Stimulated activated CD8-positive, alpha-beta memory T cell treated with anti-CD3 and anti-CD28 coated beads, Interleukin-4, amount 100 ng/mL, for 48 hours (primary cell): ENCODE measurements around the gene ADM2.
A peak's percentile ranks its signal among the peaks of the same experiment; 100 is the strongest.
"Not testable (repeated sequence)": the region's sequence is repeated elsewhere in the genome, so short reads cannot be mapped to it uniquely, and the experiment has no call there.

Experiments
- DNase-seq: peaks from one replicate; pipeline ENCODE4 v3.0.0-alpha.2; 2020

The ADM2 gene

DNA sequence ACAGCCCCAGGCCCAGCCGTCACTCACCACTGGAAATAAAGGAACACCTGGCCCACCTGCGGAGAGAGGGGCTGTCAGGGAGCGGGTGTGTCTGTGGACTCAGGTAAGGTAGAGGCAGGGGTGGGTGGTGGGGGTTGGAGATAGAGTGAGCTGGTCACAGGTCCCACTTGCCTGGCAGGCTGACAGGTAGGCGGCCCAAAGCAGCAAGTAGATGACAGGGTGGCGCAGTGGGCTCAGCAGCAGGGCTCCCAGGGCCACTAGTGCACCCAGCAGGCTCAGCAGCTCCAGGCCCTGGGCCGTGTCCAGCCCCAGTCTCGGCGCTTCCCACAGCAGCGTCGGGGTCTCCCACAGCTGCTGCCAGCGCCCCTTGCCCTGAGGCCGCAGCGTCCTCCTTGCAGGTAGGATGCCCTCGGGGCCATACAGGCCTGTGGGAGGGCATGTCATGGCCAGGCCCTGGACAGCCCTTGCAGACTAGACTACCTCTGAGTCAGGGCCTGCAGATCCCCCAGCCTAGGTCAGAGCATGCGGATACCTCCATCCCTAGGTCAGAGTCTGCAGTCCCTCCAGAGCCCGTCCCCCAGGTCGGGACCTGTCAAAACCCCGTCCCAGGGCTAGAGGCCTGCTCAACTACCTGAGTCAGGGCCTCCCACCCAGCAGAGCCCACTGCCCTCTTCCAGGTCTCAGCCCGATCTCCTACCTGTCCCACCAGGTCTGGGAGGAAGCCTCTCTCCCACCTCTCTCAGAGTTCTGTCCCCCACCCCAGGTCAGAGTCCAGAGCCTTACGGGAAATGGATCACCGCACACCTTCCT, 25.5 kb downstream of the ADM2 start:
- no peak for DNase-seq

DNA sequence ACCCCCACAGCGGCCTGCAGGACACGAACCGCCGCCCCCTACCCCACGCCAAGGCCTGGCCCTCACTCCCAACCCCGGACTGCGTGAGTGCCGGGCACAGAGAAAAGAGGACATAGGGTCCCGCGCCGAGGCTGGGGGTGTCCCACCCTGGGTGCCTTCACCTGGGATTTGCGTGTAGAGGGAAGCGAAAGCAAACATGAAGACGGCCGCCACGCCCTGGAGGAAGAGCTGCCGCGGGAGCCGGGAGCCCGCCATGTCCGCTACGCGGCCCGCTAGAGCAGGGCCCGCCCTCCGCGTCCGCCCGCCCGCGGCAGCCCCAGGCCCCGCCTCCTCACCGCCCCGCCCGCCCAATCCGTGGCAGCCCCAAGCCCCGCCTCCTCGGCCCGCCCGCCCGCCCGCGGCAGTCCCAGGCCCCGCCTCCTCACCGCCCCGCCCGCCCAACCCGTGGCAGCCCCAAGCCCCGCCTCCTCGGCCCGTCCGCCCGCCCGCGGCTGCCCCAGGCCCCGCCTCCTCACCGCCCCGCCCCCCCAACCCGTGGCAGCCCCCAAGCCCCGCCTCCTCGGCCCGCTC, 26.2 kb downstream of the ADM2 start, which contains the start of gene LMF2:
Gene LMF2 (minus strand): TSS at position 282 of the 570 bp plus-strand sequence. CDS start 27 bp downstream, at position 255.
- DNase-seq: peak; percentile 95

DNA sequence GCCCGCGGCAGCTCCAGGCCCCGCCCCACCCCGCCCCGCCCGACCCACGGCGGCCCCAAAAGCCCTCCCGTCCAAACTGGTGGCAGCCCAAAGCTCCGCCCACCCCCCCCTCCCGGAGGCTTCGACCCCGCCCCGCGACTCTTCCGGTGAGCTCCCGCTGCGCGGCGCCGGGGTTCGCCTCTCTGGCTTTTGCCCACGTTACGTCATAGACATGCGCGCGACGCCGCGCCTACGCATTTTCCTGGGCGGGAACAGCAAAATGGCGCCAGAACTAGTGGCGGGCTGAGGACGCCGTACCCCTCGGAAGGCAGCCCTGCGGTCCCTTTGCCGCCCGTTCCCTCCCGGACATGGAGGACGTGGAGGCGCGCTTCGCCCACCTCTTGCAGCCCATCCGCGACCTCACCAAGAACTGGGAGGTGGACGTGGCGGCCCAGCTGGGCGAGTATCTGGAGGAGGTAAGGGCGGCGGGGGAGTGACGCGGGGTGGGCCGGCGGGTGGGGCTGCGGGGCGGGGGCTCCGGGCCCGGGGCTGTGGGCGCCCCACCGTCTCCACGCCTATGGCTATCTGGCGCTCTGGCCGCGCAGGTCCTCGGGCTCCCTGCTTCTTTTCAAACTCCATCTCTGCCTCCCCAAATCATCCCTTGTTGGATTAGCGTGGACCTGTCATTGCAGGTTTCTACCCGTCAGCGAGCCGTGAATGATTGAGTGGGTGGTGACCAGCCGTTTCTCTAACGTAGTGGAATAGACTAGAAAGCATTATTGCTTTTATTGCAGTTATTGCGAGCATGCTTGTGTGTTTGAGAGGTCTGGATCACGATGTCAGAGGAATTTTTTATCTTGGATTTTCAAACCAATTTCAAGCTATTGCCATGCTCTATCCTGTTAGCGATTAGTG, 26.9 kb downstream of the ADM2 start, which contains the start of gene NCAPH2:
Gene NCAPH2 (plus strand): TSS at position 234 of the 894 bp plus-strand sequence. CDS start 114 bp downstream, at position 348.
- DNase-seq: peak; percentile 99

DNA sequence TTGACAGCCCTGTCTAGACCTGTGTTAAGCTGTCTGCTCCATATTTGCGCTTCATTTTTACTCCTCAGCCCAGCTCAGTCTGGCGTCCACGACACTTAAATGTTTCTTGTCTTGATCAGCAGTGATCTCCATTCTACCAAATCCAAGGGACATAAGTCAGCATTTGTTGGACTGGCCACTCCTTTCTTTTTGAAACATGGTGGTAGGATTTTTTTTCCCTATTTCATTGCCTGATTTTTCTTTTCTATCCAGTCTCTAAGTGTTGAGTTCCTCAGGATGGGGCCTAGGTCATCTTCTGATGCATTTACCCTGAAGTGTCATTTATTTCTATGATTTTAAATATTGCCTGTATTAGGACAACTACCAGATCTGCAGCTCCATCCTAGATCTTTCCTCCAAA, 27.6 kb downstream of the ADM2 start:
- no peak for DNase-seq

DNA sequence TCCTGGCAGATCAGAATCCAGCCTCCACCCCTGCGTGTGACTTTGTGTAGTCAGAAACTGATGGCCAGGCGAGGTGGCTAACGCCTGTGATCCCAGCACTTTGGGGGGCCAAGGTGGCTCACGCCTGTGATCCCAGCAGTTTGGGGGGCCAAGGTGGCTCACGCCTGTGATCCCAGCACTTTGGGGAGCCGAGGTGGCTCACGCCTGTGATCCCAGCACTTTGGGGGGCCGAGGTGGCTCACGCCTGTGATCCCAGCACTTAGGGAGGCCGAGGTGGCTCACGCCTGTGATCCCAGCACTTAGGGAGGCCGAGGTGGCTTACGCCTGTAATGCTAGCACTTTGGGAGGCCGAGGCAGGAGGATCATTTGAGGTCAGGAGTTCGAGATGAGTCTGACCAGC, 31.8 kb downstream of the ADM2 start:
- no peak for DNase-seq

DNA sequence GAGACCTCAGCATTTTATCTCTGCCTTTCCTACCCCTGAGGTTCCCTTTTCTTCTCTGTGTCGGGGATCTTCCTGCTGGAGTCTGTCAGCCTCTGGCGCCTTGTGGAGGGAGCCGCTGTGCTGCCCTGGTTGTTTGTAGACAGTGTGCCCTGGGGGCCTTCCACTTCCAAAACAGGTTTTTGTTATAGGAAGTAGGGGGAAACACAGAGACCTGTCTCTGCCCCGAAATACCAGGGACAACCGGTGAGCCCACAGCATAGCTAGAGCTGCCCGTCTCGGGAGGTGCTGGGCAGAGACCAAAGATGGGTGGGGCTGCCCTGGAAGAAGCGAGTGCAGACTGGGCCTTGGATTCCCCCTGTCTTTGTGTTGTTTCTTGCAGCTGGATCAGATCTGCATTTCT, 34.7 kb downstream of the ADM2 start:
- no peak for DNase-seq

DNA sequence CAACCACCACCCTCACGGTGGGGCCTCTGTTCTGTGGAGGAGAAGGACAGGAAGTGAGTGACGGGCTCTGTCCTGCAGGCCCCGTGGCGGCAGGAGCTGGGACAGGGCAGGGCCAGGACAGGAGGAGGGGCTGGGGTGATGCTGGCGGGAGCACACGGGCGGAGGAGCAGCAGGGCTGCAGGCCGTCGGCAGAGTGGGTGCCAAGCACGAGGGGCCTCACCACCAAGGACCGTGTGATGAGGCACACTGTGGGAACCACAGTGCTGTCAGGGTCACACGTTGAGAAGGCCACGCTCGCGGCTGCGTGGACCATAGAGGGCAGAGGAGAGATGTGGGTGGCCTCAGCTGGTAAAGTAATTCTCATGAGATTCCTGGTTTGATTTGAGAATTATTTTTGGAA, 35.5 kb downstream of the ADM2 start:
- no peak for DNase-seq

DNA sequence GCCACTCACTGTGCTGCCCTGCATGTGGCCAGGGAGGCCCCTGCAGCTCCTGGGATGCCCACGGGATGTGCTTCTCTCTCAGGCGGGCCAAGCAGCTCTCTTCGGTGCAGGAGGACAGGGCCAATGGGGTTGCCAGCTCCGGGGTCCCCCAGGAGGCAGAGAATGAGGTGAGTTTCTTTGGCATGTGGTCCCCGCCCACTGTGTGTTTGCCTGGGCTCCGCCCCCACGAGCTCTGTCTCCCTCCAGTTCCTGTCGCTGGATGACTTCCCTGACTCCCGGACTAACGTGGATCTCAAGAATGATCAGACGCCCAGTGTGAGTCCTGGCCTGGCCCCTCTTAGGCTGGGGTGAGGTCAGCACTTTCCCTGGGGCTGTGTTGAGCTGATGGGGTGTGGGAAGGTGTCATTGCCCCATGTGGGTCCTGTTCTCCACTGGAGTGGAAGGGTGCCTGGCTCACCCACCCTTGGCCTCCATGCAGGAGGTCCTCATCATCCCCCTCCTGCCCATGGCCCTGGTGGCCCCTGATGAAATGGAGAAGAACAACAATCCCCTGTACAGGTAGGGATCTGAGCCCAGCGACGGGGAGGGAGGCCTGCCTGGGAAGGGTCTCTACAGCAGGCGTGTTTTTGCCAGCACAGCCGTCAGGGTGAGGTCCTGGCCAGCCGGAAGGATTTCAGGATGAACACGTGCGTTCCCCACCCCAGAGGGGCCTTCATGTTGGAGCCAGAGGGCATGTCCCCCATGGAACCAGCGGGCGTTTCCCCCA, 36.3 kb downstream of the ADM2 start:
- no peak for DNase-seq

DNA sequence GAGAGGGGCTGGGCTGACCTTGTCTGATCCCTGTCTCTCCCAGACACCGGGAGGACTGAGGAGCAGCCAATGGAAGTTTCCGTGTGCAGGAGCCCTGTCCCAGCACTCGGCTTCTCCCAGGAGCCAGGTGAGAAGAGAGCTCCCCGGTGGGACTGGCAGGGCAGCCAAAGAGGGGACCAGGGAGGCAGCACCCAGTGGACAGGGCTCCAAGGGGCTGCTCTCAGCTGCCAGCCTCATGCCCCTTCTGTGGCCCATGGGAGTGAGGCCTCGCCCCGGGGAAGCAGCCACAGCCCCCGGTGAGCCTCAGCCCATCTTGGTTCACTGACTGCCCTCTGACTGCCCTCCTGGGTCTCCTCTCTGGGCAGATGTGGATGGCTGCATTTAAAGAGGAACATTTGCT, 37.3 kb downstream of the ADM2 start:
- no peak for DNase-seq

DNA sequence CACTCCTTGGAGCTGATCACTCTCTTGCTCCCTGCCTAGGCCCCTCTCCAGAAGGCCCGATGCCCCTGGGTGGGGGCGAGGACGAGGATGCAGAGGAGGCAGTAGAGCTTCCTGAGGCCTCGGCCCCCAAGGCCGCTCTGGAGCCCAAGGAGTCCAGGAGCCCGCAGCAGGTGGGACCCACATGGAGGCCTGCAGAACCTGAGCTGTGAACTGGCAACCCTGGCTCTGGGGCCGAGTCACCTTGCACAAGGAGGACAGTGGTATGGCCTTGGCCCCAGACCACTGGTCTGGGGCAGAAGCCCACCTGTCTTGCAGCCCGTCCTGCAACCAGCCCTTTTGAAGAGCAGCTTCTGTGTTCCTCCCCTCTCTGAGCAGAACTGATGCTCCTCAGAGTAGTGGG, 37.8 kb downstream of the ADM2 start:
- DNase-seq: no peak

DNA sequence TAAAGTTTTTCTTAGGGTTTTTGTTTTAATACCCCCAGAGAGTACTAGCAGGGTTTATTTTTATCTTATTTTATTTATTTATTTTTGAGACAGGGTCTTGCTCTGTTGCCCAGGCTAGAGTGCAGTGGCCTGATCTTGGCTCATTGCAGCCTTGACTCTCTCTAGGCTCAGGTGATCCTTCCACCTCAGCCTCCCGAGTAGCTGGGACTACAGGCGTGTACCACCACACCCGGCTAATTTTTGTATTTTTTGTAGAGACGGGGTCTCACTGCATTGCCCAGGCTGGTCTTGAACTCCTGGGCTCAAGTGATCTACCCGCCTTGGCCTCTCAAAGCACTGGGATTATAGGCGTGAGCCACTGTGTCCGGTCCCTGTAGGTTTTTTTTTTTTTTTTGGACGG, 38.8 kb downstream of the ADM2 start:
- DNase-seq: not testable (repeated sequence)

DNA sequence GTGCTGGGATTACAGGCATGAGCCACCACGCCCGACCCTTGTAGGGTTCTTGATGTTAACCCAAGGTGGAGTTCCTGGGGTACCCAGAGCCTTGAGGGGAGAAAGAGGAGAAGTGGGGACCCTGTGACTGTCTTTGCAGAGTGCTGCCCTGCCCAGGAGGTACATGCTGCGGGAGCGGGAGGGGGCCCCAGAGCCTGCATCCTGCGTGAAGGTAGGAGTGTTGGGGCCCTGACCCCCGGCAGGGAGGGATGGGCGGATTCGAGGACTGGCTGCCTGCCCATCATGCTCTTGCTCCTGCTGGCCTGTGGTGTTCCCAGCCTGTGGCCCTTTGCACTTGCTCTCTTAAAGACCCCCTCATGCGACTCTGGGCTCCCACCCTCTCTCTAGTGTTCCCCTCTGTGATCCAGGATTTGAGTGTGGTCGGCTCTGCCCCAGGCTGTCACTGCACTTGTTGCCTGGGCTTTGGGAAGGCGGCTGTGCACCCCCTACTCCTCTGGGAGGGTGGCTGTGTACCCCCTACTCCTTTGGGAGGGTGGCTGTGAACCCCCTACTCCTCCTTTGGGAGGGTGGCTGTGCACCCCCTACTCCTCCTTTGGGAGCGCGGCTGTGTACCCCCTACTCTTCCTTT, 39.6 kb downstream of the ADM2 start:
- no peak for DNase-seq

DNA sequence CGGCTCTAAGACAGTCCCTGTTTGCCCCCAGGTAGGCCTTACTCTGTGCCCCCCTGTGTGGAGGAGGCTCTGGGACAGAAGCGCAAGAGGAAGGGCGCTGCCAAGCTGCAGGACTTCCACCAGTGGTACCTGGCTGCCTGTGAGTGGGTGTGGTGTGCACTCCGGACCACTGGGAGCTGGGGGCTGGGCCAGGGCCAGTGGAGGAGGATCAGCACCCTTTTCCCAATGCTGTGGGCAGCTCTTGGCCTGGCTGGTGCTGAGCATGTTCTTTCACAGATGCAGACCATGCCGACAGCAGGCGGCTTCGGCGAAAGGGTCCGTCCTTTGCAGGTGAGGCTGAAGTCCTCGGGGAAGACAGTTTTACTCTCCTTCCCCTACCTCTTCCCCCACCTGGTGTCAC, 40.4 kb downstream of the ADM2 start:
- no peak for DNase-seq

DNA sequence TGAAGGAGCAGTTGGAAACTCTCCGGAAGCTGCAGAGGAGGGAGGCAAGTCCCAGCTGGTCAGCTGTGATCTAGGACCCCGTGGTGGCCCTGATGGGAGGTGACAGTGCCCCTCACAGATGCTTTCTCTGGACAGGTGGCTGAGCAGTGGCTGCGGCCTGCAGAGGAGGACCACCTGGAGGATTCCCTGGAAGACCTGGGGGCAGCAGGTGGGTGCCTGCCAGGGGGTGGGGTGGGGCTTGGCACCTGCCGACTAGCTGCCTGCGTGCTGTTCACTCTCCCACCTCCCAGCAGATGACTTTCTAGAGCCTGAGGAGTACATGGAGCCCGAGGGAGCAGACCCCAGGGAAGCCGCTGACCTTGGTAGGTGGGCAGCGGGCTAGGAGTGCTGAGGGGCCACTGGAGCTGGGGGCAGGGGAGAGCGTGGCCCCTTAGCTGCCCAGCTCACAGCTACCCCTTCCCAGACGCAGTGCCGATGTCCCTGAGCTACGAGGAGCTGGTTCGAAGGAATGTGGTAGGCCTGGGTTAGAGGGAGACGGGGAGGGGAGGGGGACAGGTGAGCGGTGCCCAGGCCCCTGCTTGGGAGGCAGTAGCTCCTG, 41.0 kb downstream of the ADM2 start:
- no peak for DNase-seq

DNA sequence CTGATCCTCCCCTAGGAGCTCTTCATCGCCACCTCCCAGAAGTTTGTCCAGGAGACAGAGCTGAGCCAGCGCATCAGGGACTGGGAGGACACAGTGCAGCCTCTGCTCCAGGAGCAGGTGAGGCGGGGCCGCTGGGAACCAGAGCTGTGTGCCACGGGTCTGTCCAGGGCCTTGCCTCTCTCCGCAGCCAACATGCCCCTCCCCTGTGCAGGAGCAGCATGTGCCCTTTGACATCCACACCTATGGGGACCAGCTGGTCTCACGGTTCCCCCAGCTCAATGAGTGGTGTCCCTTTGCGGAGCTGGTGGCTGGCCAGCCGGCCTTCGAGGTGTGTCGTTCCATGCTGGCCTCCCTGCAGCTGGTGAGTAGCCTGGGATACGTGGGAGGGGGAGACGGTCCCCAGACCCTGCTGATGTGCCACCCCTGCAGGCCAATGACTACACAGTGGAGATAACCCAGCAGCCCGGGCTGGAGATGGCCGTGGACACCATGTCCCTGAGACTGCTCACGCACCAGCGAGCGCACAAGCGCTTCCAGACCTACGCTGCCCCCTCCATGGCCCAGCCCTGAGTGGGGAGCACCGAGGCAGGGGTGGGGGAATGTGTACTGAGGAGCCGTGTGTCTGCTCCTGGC, 41.6 kb downstream of the ADM2 start:
- no peak for DNase-seq

DNA sequence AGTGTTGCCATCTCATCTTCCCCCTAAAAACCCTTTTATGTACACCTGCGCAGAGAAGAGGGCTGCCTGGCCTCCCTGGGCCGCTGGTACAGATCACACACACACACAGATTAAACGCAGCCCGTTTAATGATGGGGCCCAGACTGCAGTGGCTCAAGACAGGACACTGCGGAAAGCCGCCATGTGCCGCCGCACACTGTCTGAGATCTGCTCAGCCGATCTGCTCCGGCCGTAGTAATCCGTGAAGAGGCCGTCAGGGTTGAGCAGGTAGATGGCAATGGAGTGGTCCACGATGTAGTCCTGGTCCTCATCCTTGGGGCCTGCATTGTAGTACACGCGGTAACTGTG, 42.1 kb downstream of the ADM2 start:
- DNase-seq: no peak

DNA sequence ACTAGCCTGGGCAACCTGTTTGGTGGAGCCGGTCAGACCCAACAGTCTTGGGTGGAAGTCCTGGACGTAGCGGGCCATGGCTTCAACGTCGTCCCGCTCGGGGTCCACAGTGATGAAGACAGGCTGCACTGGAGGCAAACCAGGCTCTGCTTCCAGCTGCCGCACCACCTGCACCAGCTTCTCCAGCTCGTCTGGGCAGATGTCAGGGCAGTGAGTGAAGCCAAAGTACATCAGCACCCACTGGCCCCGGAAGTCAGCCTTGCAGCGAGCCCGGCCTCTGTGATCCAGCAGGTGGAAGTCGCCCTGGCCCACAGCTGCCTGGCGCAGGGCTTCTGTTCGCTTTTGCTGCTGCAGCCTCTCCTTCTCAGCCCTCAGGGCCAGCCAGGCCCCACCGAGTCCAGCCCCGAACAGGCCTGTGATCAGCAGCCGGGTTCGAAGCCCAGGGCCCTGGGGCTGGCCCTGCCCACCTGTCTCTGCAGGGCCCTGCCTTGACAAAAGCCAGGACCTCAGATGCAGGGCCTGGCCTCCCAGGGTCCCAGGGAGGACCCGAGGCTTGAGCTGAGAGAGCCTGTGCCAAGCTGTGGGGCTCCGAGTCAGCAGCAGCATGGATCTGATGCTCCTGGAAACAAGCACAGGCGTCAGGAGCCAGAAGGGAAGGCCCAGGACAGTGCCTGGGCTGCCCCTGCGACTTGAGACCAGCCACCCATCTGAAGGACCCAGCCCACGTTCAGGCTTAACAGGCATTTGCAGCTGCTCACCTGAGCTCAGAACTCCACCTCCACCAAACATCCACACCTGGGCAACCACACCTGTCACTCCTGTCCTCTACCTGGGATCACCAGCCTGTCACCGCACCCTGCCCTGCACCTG, 42.7 kb downstream of the ADM2 start:
- no peak for DNase-seq

DNA sequence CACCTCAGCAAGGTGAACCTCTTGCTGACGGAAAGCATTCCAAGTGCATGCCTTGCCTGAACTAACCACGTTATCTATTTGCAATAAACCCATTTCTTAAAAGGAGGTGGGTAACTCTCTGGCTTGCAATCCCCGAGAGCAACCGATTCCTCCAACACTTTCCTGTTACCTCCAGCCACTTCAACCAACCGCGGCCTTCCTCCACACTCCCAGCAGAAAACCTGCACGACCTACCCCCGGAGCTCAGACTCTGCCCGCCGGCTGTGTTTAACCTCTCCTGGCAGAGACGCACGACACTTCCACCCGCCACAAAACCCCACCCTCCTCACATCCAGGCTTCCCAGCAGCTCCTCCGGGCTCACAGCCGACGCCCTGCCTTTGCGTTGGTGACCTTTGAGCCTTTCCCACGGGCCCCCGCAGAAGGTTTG, 43.3 kb downstream of the ADM2 start:
- no peak for DNase-seq

DNA sequence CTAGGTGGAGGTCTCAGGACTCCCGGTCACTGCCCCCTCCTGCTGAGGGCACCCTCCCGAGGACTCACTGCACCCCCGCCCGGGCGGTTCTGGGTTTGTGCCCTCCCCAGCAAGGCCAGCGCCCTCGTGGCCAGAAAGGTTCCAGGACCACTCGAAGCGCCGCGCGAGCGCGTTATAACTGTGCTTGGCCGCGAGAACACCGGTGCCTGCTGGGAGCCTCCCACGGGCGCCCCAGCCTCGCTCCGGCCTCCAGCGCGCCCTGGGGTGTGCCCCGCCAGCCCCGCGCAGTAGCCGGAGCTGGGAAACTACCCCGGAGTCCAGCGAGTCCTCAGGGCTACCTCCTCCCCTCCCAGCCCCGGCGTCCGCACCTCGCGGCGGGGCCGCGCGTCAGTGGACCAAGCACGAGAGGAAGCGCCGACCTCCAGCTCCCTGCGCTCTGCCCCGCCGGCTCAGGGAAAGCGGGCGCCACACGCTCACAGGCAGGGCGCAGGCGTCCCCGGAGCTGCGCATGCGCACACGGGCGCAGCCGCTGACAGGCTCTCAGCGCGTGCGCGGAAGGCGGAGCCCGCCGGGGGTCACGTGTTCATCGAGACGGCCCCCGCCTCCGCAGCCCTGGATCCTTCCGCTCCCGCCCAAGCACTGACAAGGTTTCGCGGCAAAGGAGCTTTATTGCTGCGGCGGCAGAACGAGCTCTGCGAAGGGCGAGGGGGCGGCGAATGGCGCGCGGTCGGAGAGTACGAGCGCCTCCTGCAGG, 43.9 kb downstream of the ADM2 start, which contains the start of gene SCO2:
Gene SCO2 (minus strand): TSS at position 495 of the 754 bp plus-strand sequence. CDS start 1,187 bp downstream, outside the sequence.
- DNase-seq: peak; percentile 98

DNA sequence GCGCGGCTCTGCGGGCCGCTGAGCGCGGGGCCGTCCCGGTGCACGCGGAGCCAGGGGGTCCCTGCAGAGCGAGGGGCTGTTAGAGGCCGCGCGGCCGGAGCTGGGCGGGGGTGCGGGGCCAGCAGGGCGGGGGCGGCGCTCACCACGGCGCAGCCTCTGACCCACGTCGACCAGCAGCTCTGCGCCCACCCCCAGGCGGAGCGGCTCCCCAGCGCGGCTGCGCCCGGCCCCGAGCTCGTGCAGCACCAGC, 44.4 kb downstream of the ADM2 start:
- DNase-seq: no peak
